ENCODE results near the gene COQ9. TPM values are rescaled to one million over a fixed set of nuclear protein-coding genes. Genes with fewer than 3 reads are reported as not detected.
"Not testable (repeated sequence)": the region's sequence is repeated elsewhere in the genome, so short reads cannot be mapped to it uniquely, and the experiment has no call there.

Gene COQ9
- total RNA-seq, 1 donor from 2014 or later, result 48.3 TPM

DNA sequence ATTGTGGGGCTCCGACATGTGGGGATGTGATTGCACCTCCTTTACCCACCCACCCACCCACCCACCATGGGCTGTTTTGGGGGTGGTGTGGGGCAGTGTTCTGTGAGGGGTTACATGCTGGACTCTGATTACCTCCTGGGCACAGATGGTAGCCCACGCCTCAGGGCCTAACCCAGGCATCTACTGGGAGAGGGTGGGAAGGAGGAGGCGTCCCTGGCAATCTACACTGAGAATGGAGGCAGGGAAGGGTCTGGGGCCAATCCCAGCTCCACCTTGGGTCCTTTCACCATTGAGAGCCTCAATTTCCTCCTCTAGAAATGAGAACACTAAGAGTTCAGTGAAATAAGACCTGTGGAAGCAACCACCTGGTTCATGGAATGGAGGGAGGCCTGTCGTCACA, 50.8 kb downstream of the COQ9 start:
- Mint-ChIP-seq H3K4me1 (peaks cover 23% of the 10 kb centered on the region), H3K9me3 (no peaks in the 10 kb centered on the region), H3K4me3 (no peak overlapping the region), H3K27me3 (ENCODE audit: low read depth) (no peaks in the 10 kb centered on the region), H3K36me3 (no peaks in the 10 kb centered on the region), H3K27ac (no peak overlapping the region)
- TF ChIP-seq, protein P1, sequence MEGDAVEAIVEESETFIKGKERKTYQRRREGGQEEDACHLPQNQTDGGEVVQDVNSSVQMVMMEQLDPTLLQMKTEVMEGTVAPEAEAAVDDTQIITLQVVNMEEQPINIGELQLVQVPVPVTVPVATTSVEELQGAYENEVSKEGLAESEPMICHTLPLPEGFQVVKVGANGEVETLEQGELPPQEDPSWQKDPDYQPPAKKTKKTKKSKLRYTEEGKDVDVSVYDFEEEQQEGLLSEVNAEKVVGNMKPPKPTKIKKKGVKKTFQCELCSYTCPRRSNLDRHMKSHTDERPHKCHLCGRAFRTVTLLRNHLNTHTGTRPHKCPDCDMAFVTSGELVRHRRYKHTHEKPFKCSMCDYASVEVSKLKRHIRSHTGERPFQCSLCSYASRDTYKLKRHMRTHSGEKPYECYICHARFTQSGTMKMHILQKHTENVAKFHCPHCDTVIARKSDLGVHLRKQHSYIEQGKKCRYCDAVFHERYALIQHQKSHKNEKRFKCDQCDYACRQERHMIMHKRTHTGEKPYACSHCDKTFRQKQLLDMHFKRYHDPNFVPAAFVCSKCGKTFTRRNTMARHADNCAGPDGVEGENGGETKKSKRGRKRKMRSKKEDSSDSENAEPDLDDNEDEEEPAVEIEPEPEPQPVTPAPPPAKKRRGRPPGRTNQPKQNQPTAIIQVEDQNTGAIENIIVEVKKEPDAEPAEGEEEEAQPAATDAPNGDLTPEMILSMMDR (IDR thresholded peaks at IDR 0.05; ENCODE audit: unreplicated experiment), result no peak
- no peak for DNase-seq (ENCODE audit: low spot score in 2 of 2, unreplicated experiment in 2 of 2)

DNA sequence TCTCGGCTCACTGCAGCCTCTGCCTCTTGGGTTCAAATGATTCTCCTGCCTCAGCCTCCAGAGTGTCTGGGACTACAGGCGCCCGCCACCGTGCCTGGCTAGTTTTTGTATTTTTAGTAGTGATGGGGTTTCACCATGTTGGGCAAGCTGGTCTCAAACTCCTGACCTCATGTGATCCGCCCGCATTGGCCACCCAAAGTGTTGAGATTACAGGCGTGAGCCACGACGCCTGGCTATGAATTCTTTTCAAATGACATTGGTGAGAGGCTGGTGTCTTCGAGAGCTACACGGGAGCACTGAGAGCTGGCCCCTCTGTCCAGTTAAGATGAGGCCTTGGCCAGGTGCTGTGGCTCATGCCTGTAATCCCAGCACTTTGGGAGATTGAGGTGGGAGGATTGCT, 52.7 kb downstream of the COQ9 start:
- H3K36me3 Mint-ChIP-seq; DNase-seq (ENCODE audit: low spot score in 2 of 2, unreplicated experiment in 2 of 2); H3K9me3 Mint-ChIP-seq; H3K27me3 Mint-ChIP-seq (ENCODE audit: low read depth); H3K4me3 Mint-ChIP-seq: not testable (repeated sequence)
- H3K27ac Mint-ChIP-seq, result peak overlapping the region; percentile 16
- H3K4me1 Mint-ChIP-seq, result peaks cover 40% of the 10 kb centered on the region

DNA sequence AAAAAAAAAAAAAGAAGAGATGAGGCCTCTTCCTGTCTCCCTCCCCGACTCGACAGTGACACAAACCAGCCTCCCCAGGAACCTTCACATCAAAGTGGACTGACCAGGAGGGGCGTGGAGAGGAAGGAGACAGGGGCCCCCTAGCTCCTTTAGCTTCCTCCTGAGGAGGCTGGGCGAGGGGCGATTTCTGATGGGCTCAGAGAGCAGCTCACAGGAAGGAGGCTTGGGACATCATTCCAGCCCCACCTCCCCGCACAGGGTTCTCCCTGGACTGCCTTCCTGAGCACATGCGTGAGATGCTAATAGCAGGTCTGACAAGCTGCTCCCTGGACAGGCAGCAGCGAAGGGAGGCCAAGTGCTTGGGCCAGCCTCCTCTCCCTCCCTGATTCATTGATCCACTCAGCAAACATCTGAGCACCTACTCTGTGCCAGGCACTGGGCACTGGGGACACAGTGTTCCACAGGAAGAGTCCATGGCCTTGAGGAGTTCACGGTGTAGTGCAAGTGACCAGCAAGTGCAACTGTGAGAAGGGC, 53.4 kb downstream of the COQ9 start:
- Mint-ChIP-seq H3K4me1 (peaks cover 44% of the 10 kb centered on the region), H3K4me3 (no peak overlapping the region), H3K36me3 (no peaks in the 10 kb centered on the region), H3K27ac (peak overlapping the region; percentile 55), H3K9me3 (no peaks in the 10 kb centered on the region), H3K27me3 (ENCODE audit: low read depth) (no peaks in the 10 kb centered on the region)
- TF ChIP-seq, protein P1 (IDR thresholded peaks at IDR 0.05; ENCODE audit: unreplicated experiment), result no peak
- DNase-seq (ENCODE audit: low spot score in 2 of 2, unreplicated experiment in 2 of 2), result no peak

DNA sequence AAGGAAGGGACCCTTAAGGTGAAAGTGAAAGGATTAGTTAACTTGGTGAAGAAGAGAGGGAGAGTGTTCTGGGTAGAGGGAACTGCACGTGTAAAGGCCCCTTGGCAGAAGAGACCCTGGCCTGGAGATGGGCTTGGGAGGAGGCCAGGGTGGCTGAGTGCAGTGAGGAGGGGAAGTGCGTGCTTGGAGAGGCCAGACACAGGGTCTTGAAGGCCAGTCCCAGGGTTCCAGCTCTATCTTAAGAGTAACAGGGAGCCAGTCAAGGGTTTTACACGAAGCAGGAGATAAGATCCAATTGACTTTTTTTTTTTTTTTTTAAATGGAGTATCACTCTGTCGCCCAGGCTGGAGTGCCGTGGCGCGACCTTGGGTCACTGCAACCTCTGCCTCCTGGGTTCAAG, 54.2 kb downstream of the COQ9 start:
- no peak for DNase-seq (ENCODE audit: low spot score in 2 of 2, unreplicated experiment in 2 of 2)
- H3K4me3 Mint-ChIP-seq, result no peak overlapping the region
- H3K27me3 Mint-ChIP-seq (ENCODE audit: low read depth), result no peaks in the 10 kb centered on the region
- H3K27ac Mint-ChIP-seq, result peak overlapping the region; percentile 55
- TF ChIP-seq, protein P1 (IDR thresholded peaks at IDR 0.05; ENCODE audit: unreplicated experiment), result no peak
- no peaks in the 10 kb centered on the region for H3K9me3 Mint-ChIP-seq
- H3K4me1 Mint-ChIP-seq, result peaks cover 44% of the 10 kb centered on the region
- H3K36me3 Mint-ChIP-seq, result no peaks in the 10 kb centered on the region

DNA sequence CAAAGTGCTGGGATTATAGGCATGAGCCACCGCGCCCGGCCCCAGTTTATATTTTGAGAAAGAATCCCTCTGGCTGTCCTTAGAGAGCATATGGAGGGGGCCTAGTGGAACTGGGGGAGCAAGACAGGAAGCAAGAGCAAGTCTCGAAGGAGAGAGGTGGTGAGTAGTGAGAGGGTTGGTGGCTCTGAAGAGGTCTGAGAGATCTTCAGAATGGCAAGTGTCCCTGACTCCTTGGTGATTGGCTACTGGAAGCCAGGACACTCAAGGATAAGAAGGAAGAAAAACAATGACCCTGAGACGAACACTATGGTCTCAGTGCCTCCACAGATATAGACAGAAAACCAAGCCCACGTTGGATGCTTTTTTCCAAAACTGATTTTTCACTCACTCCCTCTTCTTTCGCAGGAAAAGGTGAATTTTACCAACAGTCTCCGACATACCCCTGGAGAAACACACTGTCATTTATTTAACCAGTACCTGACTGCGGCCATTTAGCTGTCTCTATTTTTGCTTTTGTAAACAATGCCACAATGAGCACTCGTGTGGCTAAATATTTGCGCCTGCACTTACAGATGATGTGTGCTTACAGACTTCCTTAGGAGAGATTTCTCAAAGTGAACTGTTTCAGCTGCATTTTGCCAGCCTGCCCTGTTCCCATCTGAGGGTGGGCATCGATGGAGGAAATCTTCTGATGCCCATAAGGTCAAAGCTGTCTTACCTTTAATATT, 54.9 kb downstream of the COQ9 start:
- H3K27ac Mint-ChIP-seq, result no peak overlapping the region
- TF ChIP-seq, protein P1 (IDR thresholded peaks at IDR 0.05; ENCODE audit: unreplicated experiment), result no peak
- H3K4me1 Mint-ChIP-seq, result peaks cover 49% of the 10 kb centered on the region
- H3K4me3 Mint-ChIP-seq, result no peak overlapping the region
- no peaks in the 10 kb centered on the region for H3K36me3 Mint-ChIP-seq
- no peaks in the 10 kb centered on the region for H3K9me3 Mint-ChIP-seq
- no peaks in the 10 kb centered on the region for H3K27me3 Mint-ChIP-seq (ENCODE audit: low read depth)
- DNase-seq (ENCODE audit: low spot score in 2 of 2, unreplicated experiment in 2 of 2), result no peak

DNA sequence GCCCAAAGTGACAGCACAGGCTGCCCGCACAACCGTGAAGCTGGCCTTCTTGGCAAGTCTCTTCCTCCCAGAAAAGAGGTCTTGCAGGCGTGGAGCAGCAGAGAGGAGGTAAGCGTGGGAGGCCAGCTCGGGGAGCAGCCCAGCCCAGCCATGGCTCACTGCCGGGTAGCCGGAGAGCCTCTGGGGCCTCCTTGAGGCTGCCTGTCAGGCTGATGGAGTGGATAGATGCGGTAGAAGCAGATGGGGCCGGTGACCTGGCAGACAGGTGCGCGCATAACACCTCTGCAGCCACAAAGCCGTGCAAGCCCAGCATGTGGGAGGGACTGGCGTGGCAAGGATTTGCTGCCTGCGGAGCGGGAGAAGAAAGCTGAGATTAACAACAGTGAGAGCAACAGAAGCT, 56.1 kb downstream of the COQ9 start:
- no peaks in the 10 kb centered on the region for H3K27me3 Mint-ChIP-seq (ENCODE audit: low read depth)
- H3K4me3 Mint-ChIP-seq, result no peak overlapping the region
- DNase-seq (ENCODE audit: low spot score in 2 of 2, unreplicated experiment in 2 of 2), result no peak
- peaks cover 61% of the 10 kb centered on the region for H3K4me1 Mint-ChIP-seq
- H3K36me3 Mint-ChIP-seq, result no peaks in the 10 kb centered on the region
- peak overlapping the region; percentile 72 for H3K27ac Mint-ChIP-seq
- no peaks in the 10 kb centered on the region for H3K9me3 Mint-ChIP-seq
- TF ChIP-seq, protein P1 (IDR thresholded peaks at IDR 0.05; ENCODE audit: unreplicated experiment), result no peak

Data from mesothelial cell of epicardium (in vitro differentiated cells).